ENCODE results near the gene TXNRD2. TPM values are rescaled to one million over a fixed set of nuclear protein-coding genes. Genes with fewer than 3 reads are reported as not detected.

TXNRD2 gene
- total RNA-seq, 1 experiment from 2014 or later, result 33.7 TPM

DNA sequence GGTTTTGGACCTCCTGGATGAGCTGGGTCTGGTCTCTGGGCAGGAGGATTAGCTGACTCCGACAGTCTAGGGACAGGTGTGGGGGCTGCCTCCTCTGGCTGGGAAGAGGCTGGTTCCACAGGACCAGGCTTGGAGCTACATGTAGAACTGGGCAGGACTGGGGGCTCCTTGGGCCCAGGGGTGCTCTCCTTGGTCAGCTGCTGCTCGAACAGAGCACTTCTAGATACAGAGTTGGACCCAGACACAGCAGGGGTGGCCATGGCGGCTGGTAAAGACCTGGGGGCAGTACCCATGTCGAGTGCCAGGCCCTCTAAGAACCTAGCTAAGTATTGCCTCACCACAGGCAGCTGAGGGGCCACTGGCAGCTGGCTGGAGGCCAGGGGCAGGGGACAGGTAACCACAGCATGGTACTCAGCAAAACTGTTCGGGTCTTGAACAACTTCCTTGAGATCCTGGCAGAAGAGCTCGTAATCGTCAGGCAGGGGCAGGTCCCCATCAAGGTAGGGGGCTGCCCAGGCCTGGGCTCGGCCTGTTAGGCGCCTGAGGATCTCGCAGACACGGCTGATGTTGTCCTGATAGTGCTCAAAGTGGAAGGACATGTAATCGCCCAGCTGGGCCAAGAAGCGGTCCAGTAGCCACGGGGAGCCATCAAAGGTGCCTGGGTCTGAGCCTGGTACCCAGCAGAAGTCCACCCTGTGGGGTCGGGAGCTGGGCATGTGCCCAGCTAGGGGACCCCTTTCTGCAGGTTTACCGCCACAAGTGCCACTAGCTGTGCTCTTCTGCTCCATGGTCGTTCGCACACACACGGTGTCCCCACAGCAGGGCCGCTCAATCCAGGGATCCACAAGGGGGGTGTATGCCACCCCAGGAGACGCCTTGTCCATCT, 90.1 kb downstream of the TXNRD2 start:
- no peak for DNase-seq
- Mint-ChIP-seq H3K4me3 (ENCODE audit: low read depth, unreplicated experiment) (no peak overlapping the region), H3K4me1 (ENCODE audit: low read depth, unreplicated experiment) (peaks cover 63% of the 10 kb centered on the region), H3K27ac (ENCODE audit: unreplicated experiment) (no peak overlapping the region), H3K9me3 (ENCODE audit: low read depth, unreplicated experiment) (no peaks in the 10 kb centered on the region), H3K36me3 (ENCODE audit: insufficient read depth, unreplicated experiment) (peaks cover 68% of the 10 kb centered on the region), H3K27me3 (ENCODE audit: unreplicated experiment) (no peaks in the 10 kb centered on the region)
- CTCF ChIA-PET, result interaction anchor here (1.6 kb wide), 1 partner anchor 59 kb away, joined by 6 read pairs; no protein-coding TSS in a partner anchor
- TF ChIP-seq, protein P1, sequence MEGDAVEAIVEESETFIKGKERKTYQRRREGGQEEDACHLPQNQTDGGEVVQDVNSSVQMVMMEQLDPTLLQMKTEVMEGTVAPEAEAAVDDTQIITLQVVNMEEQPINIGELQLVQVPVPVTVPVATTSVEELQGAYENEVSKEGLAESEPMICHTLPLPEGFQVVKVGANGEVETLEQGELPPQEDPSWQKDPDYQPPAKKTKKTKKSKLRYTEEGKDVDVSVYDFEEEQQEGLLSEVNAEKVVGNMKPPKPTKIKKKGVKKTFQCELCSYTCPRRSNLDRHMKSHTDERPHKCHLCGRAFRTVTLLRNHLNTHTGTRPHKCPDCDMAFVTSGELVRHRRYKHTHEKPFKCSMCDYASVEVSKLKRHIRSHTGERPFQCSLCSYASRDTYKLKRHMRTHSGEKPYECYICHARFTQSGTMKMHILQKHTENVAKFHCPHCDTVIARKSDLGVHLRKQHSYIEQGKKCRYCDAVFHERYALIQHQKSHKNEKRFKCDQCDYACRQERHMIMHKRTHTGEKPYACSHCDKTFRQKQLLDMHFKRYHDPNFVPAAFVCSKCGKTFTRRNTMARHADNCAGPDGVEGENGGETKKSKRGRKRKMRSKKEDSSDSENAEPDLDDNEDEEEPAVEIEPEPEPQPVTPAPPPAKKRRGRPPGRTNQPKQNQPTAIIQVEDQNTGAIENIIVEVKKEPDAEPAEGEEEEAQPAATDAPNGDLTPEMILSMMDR (IDR thresholded peaks at IDR 0.05; ENCODE audit: unreplicated experiment), result no peak
- TSS peak; percentile 1 for BruUV-seq (replicated peaks)
- intact Hi-C loops (cut with micrococcal nuclease; ENCODE audit: unreplicated experiment), result no loop called here

DNA sequence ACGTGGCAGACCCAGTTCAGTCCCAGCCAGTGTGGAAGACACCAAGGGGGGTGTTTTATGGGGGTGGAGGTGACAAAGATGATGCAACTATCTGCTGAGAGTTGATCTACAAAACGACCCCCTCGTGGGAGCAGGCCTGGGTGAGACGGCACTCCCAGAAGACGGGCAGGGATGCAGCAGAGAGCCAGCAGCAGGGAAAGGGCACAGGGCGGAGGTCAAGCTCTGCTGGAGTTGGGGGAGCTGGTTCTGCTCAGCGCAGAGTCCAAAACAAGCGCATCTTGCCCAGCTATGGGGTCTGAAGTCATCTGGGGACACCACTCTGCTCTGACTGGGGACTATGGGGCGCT, 90.9 kb downstream of the TXNRD2 start:
- BruUV-seq (replicated peaks), result no TSS peak
- Mint-ChIP-seq H3K4me3 (ENCODE audit: low read depth, unreplicated experiment) (peak overlapping the region; percentile 61), H3K27ac (ENCODE audit: unreplicated experiment) (peak overlapping the region; percentile 84), H3K9me3 (ENCODE audit: low read depth, unreplicated experiment) (no peaks in the 10 kb centered on the region), H3K36me3 (ENCODE audit: insufficient read depth, unreplicated experiment) (peaks cover 63% of the 10 kb centered on the region), H3K4me1 (ENCODE audit: low read depth, unreplicated experiment) (peaks cover 58% of the 10 kb centered on the region), H3K27me3 (ENCODE audit: unreplicated experiment) (no peaks in the 10 kb centered on the region)
- CTCF ChIA-PET, result interaction anchor here (1.5 to 1.6 kb wide), 2 partner anchors 59 to 94 kb away, joined by 5 to 6 read pairs; no protein-coding TSS in a partner anchor
- TF ChIP-seq, protein P1 (IDR thresholded peaks at IDR 0.05; ENCODE audit: unreplicated experiment), result no peak
- DNase-seq, result no peak
- intact Hi-C loops (cut with micrococcal nuclease; ENCODE audit: unreplicated experiment), result no loop called here

DNA sequence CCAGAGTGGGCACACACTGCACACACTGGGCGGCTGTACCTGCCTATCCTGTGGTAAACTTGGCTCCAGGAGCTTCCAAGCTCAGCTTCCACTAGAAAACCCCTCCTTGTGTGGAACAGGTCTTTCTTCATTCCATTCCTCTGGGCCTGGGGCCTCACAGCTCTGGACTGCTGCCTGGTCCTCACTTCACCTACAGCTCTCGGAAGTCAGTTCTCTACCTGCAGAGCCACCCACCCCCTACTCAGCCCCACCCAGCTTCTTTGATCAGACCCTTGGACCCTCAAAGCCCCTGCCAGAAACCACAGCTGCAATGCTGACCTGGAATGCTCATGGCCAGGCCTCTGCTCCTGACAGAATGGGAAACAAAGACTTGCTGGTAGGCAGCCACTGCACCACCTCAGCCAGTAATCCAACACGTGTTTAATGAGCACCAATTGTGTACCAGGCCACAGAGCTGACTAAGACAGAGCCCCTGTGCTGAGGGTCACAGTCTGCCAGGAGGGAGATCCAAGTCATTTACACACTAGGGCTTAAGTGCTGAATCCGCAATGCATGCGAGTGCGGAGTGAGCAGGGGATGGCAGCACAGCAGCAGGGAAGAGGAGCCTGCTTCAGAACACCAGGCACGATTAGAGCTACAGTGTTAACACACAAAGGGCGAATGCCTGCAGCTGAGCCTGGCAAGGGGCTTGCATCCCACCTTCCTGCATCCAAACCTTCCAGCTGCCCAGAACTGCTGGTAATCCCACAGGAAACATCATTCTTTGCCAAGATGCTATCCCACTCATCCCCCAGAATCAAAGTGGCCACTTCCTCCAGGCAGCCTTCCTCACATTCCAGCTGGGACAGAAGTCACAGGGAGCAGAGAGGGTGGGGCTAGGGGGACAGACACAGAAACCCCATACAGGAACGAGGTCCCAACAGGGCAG, 91.5 kb downstream of the TXNRD2 start:
- BruUV-seq (replicated peaks), result no TSS peak
- peak; percentile 84 for DNase-seq
- Mint-ChIP-seq H3K27ac (ENCODE audit: unreplicated experiment) (peak overlapping the region; percentile 84), H3K27me3 (ENCODE audit: unreplicated experiment) (no peaks in the 10 kb centered on the region), H3K4me3 (ENCODE audit: low read depth, unreplicated experiment) (peak overlapping the region; percentile 61), H3K9me3 (ENCODE audit: low read depth, unreplicated experiment) (no peaks in the 10 kb centered on the region), H3K36me3 (ENCODE audit: insufficient read depth, unreplicated experiment) (peaks cover 59% of the 10 kb centered on the region), H3K4me1 (ENCODE audit: low read depth, unreplicated experiment) (peaks cover 57% of the 10 kb centered on the region)
- intact Hi-C loops (cut with micrococcal nuclease; ENCODE audit: unreplicated experiment), result no loop called here
- CTCF ChIA-PET, result interaction anchor here (1.0 to 1.6 kb wide), 5 partner anchors 30 to 120 kb away, joined by 3 to 6 read pairs (median 5); no protein-coding TSS in a partner anchor
- TF ChIP-seq, protein P1 (IDR thresholded peaks at IDR 0.05; ENCODE audit: unreplicated experiment), result no peak
